Measurements from ENCODE around the gene MICALL1.
"Not testable (repeated sequence)": the region's sequence is repeated elsewhere in the genome, so short reads cannot be mapped to it uniquely, and the experiment has no call there.

The MICALL1 gene

GRCh38 chr22:37926771-37927636 is 20.9 kb downstream of the MICALL1 start:
- in situ Hi-C loops (cut with MboI; ENCODE audit: low sequenced_read_pairs): no loop called here

DNA sequence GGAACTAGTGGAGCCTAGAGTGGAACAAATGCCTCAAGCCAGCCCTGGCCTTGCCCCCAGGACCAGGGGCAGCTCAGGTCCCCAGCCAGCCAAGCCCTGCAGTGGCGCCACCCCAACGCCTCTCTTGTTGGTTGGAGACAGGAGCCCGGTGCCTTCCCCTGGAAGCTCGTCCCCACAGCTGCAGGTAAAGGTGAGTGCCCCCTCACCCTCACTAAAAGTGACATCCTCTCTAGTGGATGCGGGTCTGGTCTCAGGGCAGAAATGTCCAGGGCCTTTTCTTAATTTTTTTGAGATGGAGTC is 21.5 kb downstream of the MICALL1 start:
- in situ Hi-C loops (cut with MboI; ENCODE audit: low sequenced_read_pairs): no loop called here

- in situ Hi-C loops (cut with MboI; ENCODE audit: low sequenced_read_pairs): no loop called here
These were observed 23.3 kb downstream of the MICALL1 start for GRCh38 chr22:37929390-37929789.

GRCh38 chr22:37930270-37930951 is 24.3 kb downstream of the MICALL1 start:
- in situ Hi-C loops (cut with MboI; ENCODE audit: low sequenced_read_pairs): no loop called here

DNA sequence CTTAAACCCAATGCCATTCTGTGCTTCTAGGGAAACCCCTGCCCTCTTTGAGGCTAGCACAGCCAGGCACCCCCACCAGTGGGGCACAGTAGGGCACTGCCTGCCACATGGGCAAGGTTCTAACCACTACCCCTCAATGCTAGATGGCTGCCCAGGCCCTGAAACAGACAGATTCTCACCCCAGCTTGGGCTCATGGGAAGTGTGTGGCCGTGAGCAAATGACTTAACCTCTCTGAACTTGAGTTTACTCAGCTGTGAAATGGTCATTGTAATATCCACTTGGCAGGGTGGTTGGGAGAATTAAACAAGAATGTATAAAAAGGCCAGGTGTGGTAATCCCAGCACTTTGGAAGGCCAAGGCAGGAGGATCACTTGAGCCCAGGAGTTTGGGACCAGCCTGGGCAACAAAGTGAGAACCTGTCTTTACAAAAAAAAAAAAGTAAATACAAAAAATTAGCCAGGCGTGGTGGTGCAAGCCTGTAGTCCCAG is 24.9 kb downstream of the MICALL1 start:
- in situ Hi-C loops (cut with MboI; ENCODE audit: low sequenced_read_pairs): no loop called here

- in situ Hi-C loops (cut with MboI; ENCODE audit: low sequenced_read_pairs): no loop called here
These were observed 25.8 kb downstream of the MICALL1 start for GRCh38 chr22:37931893-37932389.

DNA sequence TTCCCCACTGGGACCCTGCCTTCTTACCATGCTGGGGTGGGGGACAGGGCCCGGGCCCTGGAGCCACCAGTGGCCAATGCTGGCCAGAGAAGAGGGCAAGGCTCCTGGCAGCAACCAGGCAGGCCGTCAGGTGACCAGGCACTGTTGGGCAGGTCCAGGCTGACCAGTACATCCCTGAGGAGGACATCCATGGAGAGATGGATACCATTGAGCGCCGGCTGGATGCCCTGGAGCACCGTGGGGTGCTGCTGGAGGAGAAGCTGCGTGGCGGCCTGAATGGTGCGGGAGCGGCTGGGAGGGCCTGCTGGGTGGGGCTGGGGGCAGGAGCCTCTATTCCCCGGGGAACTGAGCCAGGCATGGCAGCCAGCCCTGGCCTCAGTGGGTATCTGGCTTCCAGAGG is 26.3 kb downstream of the MICALL1 start:
- in situ Hi-C loops (cut with MboI; ENCODE audit: low sequenced_read_pairs): no loop called here

- in situ Hi-C loops (cut with MboI; ENCODE audit: low sequenced_read_pairs): no loop called here
These were observed 26.9 kb downstream of the MICALL1 start for GRCh38 chr22:37932821-37933578.

DNA sequence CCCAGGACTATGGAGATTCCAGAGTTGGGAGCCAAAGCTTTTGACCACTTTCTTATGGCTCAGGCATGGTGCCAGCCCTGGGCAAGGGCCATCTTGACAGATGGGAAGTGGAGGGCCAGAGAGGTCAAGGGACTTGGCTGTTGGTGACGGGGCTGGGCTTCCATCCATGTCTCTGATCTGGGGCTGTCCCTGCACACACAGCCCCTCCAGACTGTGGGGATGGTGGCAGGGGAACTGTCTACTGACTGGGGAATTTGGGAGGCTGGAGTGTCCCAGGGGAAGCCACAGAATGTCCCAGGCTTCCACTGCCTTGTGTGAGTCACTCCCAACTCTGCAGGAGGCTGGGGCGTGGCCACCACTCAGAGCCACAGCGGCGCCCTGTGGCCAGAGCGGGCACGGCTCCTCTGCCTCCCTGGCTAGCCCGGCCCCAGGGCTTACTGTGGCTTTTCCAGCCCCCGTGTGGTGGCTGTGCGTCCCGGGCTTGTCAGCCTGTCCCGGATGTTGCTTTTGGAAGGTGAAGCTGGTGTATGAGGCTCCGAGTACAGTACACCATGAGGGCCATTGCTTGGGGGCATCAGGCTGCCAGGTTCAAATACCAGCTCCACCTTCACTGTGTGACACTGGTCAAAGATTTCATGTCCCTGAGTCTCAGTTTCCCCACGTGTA is 27.7 kb downstream of the MICALL1 start:
- in situ Hi-C loops (cut with MboI; ENCODE audit: low sequenced_read_pairs): no loop called here

- in situ Hi-C loops (cut with MboI; ENCODE audit: low sequenced_read_pairs): no loop called here
These were observed 34.7 kb downstream of the MICALL1 start for GRCh38 chr22:37940698-37941376.

DNA sequence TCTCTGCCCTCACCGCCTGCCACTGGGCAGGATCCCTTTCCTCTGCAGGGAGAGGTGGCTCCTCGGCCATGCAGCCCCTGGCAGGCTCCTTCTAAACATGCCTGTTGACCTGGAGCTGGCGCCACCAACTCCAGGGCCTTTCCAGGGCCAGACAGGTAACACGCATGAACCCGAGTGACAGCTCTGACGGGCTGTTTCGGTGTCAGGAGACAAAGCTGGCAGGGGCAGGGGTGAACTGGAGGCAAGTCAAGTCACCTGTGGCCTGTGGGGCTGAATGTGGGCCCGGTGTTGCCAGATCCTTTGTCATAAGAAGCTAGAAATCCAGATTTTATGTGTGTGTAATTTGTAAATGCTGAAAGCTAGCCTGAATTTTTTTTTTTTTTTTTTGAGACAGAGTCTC is 36.0 kb downstream of the MICALL1 start:
- in situ Hi-C loops (cut with MboI; ENCODE audit: low sequenced_read_pairs): no loop called here

GRCh38 chr22:37943136-37943824 is 37.2 kb downstream of the MICALL1 start:
- in situ Hi-C loops (cut with MboI; ENCODE audit: low sequenced_read_pairs): no loop called here

DNA sequence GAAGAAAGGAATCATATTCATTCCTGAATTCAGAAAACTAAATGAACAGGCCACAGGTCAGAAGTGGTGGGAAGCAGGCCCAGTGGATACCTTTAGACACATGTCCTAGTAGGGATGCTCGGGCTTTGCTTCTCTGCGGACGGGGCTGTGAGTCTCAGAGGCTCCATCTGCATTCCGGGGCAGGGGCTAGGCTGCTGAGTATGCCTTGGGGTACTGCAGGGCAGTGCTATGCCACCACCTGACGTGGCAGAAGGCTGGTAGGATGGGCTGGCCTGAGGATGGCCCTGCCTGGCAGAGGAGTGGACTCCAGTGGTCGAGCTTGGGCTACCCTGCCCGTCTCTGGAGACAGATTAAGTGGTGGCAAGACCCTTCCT is 37.7 kb downstream of the MICALL1 start:
- in situ Hi-C loops (cut with MboI; ENCODE audit: low sequenced_read_pairs): no loop called here

DNA sequence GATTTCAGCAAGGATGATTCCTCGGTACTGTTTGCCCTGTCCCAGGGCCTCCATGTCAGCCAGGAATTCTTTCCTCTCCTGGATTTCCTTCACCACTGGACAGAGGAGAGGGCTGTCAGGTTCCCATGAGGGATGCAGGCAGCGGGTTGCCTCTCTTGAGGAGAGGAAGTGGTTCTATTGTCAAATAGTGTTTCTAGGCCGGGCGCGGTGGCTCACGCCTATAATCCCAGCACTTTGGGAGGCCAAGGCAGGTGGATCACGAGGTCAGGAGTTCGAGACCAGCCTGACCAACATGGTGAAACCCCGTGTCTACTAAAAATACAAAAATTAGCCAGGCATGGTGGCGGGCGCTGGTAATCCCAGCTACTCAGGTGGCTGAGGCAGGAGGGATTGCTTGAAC is 38.3 kb downstream of the MICALL1 start:
- in situ Hi-C loops (cut with MboI; ENCODE audit: low sequenced_read_pairs): not testable (repeated sequence)

DNA sequence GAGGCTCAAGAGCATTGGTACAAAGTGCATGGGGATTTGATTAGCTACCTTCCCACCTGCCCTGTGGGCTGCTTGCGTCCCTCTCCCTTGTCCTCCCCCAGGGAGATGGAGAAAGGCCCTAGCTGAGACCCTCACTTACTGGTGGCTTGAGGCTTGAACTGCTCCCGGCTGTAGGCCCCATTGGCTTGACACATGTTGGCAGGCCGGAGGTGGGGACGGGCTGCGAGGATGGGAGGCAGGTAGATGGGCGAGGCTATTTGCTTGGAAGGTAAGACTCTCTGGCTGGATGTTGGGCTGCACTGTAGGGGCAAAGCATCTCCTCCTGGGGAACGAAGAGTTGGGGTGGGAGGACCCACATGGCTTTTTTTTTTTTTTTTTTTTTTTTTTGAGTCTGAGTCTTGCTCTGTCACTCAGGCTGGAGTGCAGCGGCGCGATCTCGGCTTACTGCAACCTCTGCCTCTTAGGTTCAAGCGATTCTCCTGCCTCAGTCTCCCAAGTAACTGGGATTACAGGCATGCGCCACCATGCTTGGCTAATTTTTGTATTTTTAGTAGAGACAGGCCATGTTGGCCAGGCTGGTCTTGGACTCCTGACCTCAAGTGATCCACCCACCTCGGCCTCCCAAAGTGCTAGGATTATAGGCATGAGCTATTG is 41.2 kb downstream of the MICALL1 start:
- in situ Hi-C loops (cut with MboI; ENCODE audit: low sequenced_read_pairs): not testable (repeated sequence)

GRCh38 chr22:37951305-37951704 is 45.2 kb downstream of the MICALL1 start:
- in situ Hi-C loops (cut with MboI; ENCODE audit: low sequenced_read_pairs): no loop called here

DNA sequence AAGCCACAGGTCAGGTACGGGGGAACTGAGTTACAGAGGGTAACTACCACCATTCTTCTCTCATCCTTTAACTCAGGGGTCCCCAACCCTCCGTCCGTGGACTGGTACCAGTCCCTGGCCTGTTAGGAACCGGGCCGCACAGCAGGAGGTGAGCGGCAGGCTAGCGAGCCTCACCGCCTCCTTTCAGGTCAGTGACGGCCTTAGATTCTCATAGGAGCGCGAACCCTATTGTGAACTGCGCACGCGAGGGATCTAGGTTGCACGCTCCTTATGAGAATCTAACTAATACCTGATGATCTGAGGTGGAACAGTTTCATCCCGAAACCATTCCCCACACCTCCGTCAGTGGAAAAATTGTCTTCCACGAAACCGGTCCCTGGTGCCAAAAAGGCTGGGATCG is 46.5 kb downstream of the MICALL1 start:
- in situ Hi-C loops (cut with MboI; ENCODE audit: low sequenced_read_pairs): not testable (repeated sequence)

DNA sequence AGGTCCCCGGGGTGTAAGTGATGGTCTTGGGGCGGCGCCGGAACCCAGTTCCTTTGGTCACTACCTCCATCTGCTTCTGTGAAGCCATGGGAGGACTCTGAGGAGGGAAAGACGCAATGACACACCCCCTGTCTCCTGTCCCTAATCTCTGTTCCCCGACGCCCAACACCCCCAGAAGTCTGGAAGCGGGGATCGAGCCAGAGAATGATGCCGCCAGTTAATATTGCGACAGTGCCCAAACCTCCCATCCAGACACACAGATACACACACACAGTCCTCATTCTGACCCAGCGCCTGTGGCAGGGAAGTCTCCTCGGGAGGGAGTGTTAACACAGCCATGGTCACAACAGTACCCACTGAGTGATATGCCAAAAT is 47.0 kb downstream of the MICALL1 start:
- in situ Hi-C loops (cut with MboI; ENCODE audit: low sequenced_read_pairs): no loop called here

- in situ Hi-C loops (cut with MboI; ENCODE audit: low sequenced_read_pairs): no loop called here
These were observed 47.5 kb downstream of the MICALL1 start, which contains the start of the genes C22orf23 and POLR2F for GRCh38 chr22:37953437-37954179. C22orf23 (minus strand) TSS chr22:37953601; CDS start chr22:37953149, 452 bp downstream. POLR2F (plus strand) TSS chr22:37953699; CDS start chr22:37953788, 89 bp downstream.

Data from hTERT RPE-1 (cell line).